IPS-18c (cell line): ENCODE data around the gene TNNT3.

Source experiments
- H3K4me3 ChIP-seq: 2 replicates; pipeline ENCODE4 v1.7.0; 2013; ENCODE audit warnings: low read depth, mild to moderate bottlenecking, low read length, moderate library complexity; ENCODE audit not compliant: insufficient read depth
- H3K9me3 ChIP-seq: one replicate; pipeline ENCODE4 v1.6.1; 2013; ENCODE audit warnings: mild to moderate bottlenecking, low read length, moderate library complexity; ENCODE audit not compliant: control insufficient read depth, insufficient read depth

Gene TNNT3

GRCh38 chr11:1959786-1960185 lies 40.3 kb downstream of the TNNT3 start:
- H3K9me3 ChIP-seq = no peaks in the 10 kb centered on the region
- no peak overlapping the region for H3K4me3 ChIP-seq

GRCh38 chr11:1963864-1964263 lies 44.4 kb downstream of the TNNT3 start:
- Histone ChIP-seq H3K9me3 (no peaks in the 10 kb centered on the region), H3K4me3 (no peak overlapping the region)

GRCh38 chr11:1964348-1964747 lies 44.8 kb downstream of the TNNT3 start:
- no peak overlapping the region for H3K4me3 ChIP-seq

GRCh38 chr11:1964955-1965354 lies 45.5 kb downstream of the TNNT3 start:
- Histone ChIP-seq H3K9me3 (no peaks in the 10 kb centered on the region), H3K4me3 (no peak overlapping the region)

More at GRCh38 chr11:1964348-1964747, 44.8 kb downstream of the TNNT3 start:
- H3K9me3 ChIP-seq = no peaks in the 10 kb centered on the region

- Histone ChIP-seq H3K4me3 (no peak overlapping the region), H3K9me3 (no peaks in the 10 kb centered on the region)
These were observed 47.0 kb downstream of the TNNT3 start for GRCh38 chr11:1966531-1966930.

- H3K4me3 ChIP-seq = no peak overlapping the region
- no peaks in the 10 kb centered on the region for H3K9me3 ChIP-seq
These were observed 48.2 kb downstream of the TNNT3 start for GRCh38 chr11:1967641-1968225.

- Histone ChIP-seq H3K9me3 (no peaks in the 10 kb centered on the region), H3K4me3 (no peak overlapping the region)
These were observed 49.0 kb downstream of the TNNT3 start for GRCh38 chr11:1968454-1969002.

- Histone ChIP-seq H3K4me3 (no peak overlapping the region), H3K9me3 (no peaks in the 10 kb centered on the region)
These were observed 49.5 kb downstream of the TNNT3 start for GRCh38 chr11:1969035-1969434.

- no peaks in the 10 kb centered on the region for H3K9me3 ChIP-seq
- H3K4me3 ChIP-seq = no peak overlapping the region
These were observed 50.3 kb downstream of the TNNT3 start for GRCh38 chr11:1969776-1970175.

- Histone ChIP-seq H3K9me3 (no peaks in the 10 kb centered on the region), H3K4me3 (no peak overlapping the region)
These were observed 51.5 kb downstream of the TNNT3 start for GRCh38 chr11:1970956-1971355.

GRCh38 chr11:1975185-1975584 lies 55.7 kb downstream of the TNNT3 start:
- no peak overlapping the region for H3K4me3 ChIP-seq
- no peaks in the 10 kb centered on the region for H3K9me3 ChIP-seq

- Histone ChIP-seq H3K9me3 (no peaks in the 10 kb centered on the region), H3K4me3 (no peak overlapping the region)
These were observed 59.4 kb downstream of the TNNT3 start for GRCh38 chr11:1978720-1979473.

GRCh38 chr11:1979607-1980006 lies 60.1 kb downstream of the TNNT3 start:
- H3K9me3 ChIP-seq = no peaks in the 10 kb centered on the region
- H3K4me3 ChIP-seq = no peak overlapping the region

- no peaks in the 10 kb centered on the region for H3K9me3 ChIP-seq
- H3K4me3 ChIP-seq = no peak overlapping the region
These were observed 63.5 kb downstream of the TNNT3 start for GRCh38 chr11:1982873-1983600.

- Histone ChIP-seq H3K9me3 (no peaks in the 10 kb centered on the region), H3K4me3 (no peak overlapping the region)
These were observed 64.1 kb downstream of the TNNT3 start for GRCh38 chr11:1983601-1983961.

- no peaks in the 10 kb centered on the region for H3K9me3 ChIP-seq
- no peak overlapping the region for H3K4me3 ChIP-seq
These were observed 67.5 kb downstream of the TNNT3 start for GRCh38 chr11:1987024-1987423.

- H3K4me3 ChIP-seq = no peak overlapping the region
- no peaks in the 10 kb centered on the region for H3K9me3 ChIP-seq
These were observed 68.7 kb downstream of the TNNT3 start for GRCh38 chr11:1988174-1988573.
